Loucy (cell line): ENCODE measurements around the gene TBC1D30.

ENCODE experiments used
- H2AFZ ChIP-seq: fragments of 200-600 bp; sonication (generic); 2 replicates; pipeline ENCODE4 v1.6.0; 2016; ENCODE audit warnings: antibody characterized with exemption, mild to moderate bottlenecking, low read length, moderate library complexity
- H3F3A ChIP-seq: fragments of 200-600 bp; 2 replicates; pipeline ENCODE4 v1.6.0; 2016; ENCODE audit warnings: antibody characterized with exemption, low read depth, mild to moderate bottlenecking
- H3K27me3 ChIP-seq: fragments of 200-600 bp; sonication (generic); 2 replicates; pipeline ENCODE4 v1.6.1; 2014; ENCODE audit warnings: low read length, mild to moderate bottlenecking; ENCODE audit not compliant: insufficient read depth, poor library complexity, severe bottlenecking
- H3K36me3 ChIP-seq: fragments of 200-600 bp; sonication (generic); 2 replicates; pipeline ENCODE4 v1.6.1; 2016; ENCODE audit warnings: low read length; ENCODE audit not compliant: insufficient read depth
- H3K4me1 ChIP-seq: fragments of 200-600 bp; sonication (generic); 2 replicates; pipeline ENCODE4 v1.5.1; 2014; ENCODE audit warnings: low read length, mild to moderate bottlenecking; ENCODE audit not compliant: insufficient read depth, poor library complexity, severe bottlenecking
- H3K4me2 ChIP-seq: fragments of 200-600 bp; sonication (generic); 2 replicates; pipeline ENCODE4 v1.6.0; 2014; ENCODE audit warnings: antibody characterized with exemption, low read length, low read depth, mild to moderate bottlenecking; ENCODE audit not compliant: poor library complexity, severe bottlenecking
- H3K4me3 ChIP-seq: fragments of 200-600 bp; sonication (generic); 2 replicates; pipeline ENCODE4 v1.5.1; 2014; ENCODE audit warnings: low read length, mild to moderate bottlenecking, mixed read lengths; ENCODE audit not compliant: poor library complexity, severe bottlenecking
- H3K79me2 ChIP-seq: fragments of 200-600 bp; sonication (generic); 2 replicates; pipeline ENCODE4 v1.6.1; 2014; ENCODE audit warnings: low read length; ENCODE audit not compliant: insufficient read depth
- H3K9ac ChIP-seq: fragments of 200-600 bp; sonication (generic); 2 replicates; pipeline ENCODE4 v1.6.0; 2014; ENCODE audit warnings: mild to moderate bottlenecking, low read depth, low read length, moderate library complexity; ENCODE audit not compliant: poor library complexity, severe bottlenecking
- H3K9me2 ChIP-seq: fragments of 200-600 bp; sonication (generic); replicated peaks from 2 replicates; pipeline ENCODE4 v1.6.1; 2016; ENCODE audit warnings: low read depth, low read length, mixed read lengths
- H3K9me3 ChIP-seq: fragments of 200-600 bp; sonication (generic); 2 replicates; pipeline ENCODE4 v1.6.1; 2014; ENCODE audit warnings: mild to moderate bottlenecking, antibody characterized with exemption, low read length, low read depth; ENCODE audit not compliant: insufficient read depth
- H4K20me1 ChIP-seq: fragments of 200-600 bp; sonication (generic); 2 replicates; pipeline ENCODE4 v1.6.0; 2014; ENCODE audit warnings: antibody characterized with exemption, low read length, mild to moderate bottlenecking; ENCODE audit not compliant: insufficient read depth, poor library complexity, severe bottlenecking
- CTCF ChIP-seq: fragments of 200-600 bp; sonication (generic); conservative IDR thresholded peaks from 2 replicates; pipeline ENCODE4 v1.5.1; 2014; ENCODE audit warnings: mild to moderate bottlenecking, antibody characterized with exemption, low read length
- EZH2phosphoT487 ChIP-seq: fragments of 200-600 bp; IDR thresholded peaks from 2 replicates; pipeline ENCODE4 v1.6.1; 2018; ENCODE audit warnings: antibody characterized with exemption, mild to moderate bottlenecking, moderate library complexity, borderline replicate concordance

The TBC1D30 gene

GRCh38 chr12:64923536-64923935, 99.1 kb downstream of the TBC1D30 start:
- Histone ChIP-seq H3K9me2 (no peaks in the 10 kb centered on the region), H3K4me1 (no peaks in the 10 kb centered on the region), H3K9me3 (no peaks in the 10 kb centered on the region), H3K79me2 (no peaks in the 10 kb centered on the region), H3K27me3 (peaks cover 27% of the 10 kb centered on the region), H2AFZ (no peak overlapping the region), H3K4me2 (no peak overlapping the region), H3K36me3 (no peaks in the 10 kb centered on the region), H3F3A (no peaks in the 10 kb centered on the region), H3K9ac (no peak overlapping the region), H3K4me3 (no peak overlapping the region), H4K20me1 (no peaks in the 10 kb centered on the region)
- TF ChIP-seq EZH2phosphoT487 = no peak
- TF ChIP-seq CTCF = no peak
